HG03159 (cell line): Measurements from ENCODE around the gene ELOVL6.

Source experiments
- ATAC-seq: cut with Tn5 transposase; IDR thresholded peaks from one replicate; pipeline ENCODE4 v1.9.1; 2021; ENCODE audit warnings: mild to moderate bottlenecking, moderate library complexity; ENCODE audit not compliant: unreplicated experiment

ELOVL6 gene

DNA sequence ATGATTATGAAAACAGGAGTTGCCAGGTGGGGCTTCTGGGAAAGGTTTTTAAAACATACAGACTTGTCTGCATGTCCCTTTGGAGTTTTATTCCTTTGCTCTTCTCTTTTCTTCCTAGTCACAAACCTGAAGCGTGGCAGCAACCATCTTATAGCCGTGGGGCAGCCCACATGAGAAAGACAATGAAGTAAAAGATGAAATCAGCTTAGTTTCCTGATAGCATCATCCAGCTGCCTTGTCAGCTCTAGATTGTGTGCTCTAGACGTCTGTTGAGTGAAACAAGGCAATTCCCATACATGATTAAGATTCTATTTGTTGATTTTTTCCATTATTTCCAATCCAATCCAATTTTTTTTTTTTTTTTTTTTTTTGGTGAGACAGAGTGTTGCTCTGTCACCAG, 68.9 kb downstream of the ELOVL6 start:
- no peak for ATAC-seq

GRCh38 chr4:110128472-110128919, 69.9 kb downstream of the ELOVL6 start:
- no peak for ATAC-seq

DNA sequence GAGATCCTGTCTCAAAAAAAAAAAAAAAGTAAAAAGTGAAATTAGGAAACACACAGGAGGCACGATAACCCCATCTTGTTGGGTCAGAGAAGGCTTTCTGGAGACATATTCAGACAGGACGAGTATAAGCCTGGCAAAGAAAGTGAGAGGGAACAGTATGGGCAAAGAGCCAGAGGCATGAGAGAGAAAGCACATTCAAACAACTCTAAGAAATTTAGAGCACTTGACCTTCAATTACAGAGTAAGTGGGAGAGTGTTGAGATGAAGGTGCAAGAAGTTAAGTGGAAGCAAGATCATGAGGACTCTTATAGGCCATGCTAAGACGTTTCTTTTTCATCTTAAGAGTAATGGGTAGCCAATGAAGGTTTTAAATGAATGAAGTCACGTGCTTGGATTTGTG, 70.4 kb downstream of the ELOVL6 start:
- no peak for ATAC-seq

- ATAC-seq, result no peak
Observed at GRCh38 chr4:110124711-110125110, 73.7 kb downstream of the ELOVL6 start.

DNA sequence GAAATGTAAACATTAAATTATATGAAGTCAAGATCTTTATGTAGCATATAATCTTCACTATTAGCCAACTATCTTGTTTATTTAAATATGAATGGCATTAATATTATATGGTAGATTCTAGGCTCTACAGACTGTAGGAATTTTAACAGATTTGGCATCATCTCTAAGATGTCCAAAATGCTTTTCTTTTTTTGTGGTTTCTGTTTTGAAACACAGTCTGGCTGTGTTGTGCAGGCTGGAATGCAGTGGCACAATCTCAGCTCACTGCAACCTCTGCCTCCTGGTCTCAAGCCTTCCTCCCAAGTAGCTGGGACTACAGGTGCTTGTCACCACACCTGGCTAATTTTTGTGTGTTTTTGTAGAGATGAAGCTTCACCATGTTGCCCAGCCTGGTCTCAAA, 76.2 kb downstream of the ELOVL6 start:
- ATAC-seq, result no peak

DNA sequence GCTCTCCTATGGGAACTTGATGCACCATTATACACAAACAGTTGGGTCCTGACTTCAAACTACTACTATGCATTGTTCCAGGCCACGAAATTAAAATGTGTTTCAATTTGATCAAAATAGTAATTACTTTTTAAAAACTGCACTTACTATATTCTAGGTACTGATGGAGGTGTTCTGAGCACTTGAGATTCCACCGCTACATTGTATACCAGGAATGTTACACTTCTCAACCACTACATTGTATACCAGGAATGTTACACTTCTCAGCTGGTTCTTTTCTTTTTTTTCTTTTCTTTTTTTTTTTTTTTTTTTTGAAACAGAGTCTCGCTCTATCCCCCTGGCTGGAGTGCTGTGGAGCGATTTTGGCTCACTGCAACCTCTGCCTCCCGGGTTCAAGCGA, 77.9 kb downstream of the ELOVL6 start:
- no peak for ATAC-seq

DNA sequence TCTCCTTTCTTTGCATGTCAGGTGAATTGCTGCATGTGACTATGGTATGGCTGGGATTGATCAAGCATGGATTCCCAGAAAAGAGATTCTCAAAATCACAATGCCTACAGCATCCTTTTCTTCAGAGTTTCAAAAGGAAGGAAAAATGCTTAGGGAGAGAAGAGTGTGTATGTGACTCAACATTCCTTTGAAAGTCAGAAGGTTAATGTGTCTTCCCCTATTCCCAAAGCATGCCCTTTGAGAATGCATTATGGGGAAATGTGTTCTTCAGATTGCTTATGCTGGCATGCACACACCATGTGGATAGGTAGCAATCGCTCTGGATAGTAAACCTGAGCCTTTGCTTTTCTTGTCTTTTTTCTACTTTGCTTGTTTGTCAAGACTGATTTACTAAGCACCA, 78.5 kb downstream of the ELOVL6 start:
- no peak for ATAC-seq

GRCh38 chr4:110119337-110119736, 79.1 kb downstream of the ELOVL6 start:
- no peak for ATAC-seq

DNA sequence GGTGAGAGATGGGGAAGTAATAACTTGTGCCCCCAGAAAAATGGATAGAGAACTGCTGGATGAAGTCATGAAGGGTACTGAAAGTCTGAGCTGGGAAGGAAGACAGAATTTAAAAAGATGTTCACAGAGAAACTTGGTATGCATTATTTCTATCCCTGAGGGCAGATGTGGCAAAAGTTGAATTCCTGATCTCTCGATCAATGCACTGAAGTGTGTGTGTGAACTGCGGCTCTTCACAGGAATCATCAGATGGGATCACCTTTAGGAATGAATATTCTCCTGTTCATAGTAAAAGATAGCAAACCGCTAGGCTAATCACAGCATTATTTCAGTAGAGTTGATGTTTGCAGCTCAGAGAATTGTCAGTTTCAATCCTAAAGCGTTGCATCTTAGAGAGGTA, 86.4 kb downstream of the ELOVL6 start:
- ATAC-seq, result no peak

GRCh38 chr4:110109455-110109854, 89.0 kb downstream of the ELOVL6 start:
- ATAC-seq, result no peak

- no peak for ATAC-seq
Observed at GRCh38 chr4:110108960-110109359, 89.5 kb downstream of the ELOVL6 start.

DNA sequence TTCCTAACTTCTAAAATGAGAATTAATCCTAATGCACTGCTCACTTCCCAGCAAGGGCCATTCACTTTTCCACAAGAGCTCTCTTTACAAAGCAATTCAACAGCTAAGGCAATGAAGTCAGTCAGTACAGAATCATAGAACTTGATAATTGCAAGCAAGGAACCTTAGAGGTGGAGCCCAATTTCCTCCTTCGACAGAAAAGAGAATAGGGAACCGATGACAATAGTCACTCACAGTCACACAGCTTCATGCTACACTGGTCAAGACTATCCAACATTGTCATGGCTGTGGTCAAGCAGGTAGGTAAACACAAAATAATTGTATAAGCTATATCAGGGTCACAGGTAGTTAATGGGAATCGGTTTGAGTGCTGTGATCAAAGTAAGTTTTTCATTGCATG, 90.0 kb downstream of the ELOVL6 start:
- peak; percentile 96 for ATAC-seq

GRCh38 chr4:110107866-110108265, 90.5 kb downstream of the ELOVL6 start:
- no peak for ATAC-seq

DNA sequence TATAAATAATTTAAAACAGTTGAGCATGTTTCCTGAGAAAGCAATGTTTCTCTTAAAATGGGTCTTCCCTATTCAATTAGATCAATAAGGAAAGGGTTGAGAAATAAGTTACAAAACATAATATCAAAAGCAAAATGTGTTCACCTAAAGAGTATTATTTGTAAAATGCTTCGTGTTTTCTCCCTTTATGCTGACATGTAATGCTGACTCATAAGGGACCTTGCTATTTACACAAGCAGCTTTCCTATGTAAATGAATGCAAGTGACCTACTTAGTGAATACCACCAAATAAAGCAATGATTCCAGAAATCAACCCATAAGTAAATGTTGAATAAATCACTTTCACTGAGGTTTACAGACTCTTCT, 91.5 kb downstream of the ELOVL6 start:
- peak; percentile 53 for ATAC-seq

- no peak for ATAC-seq
Observed at GRCh38 chr4:110104661-110105060, 93.8 kb downstream of the ELOVL6 start.

GRCh38 chr4:110099638-110100037, 98.8 kb downstream of the ELOVL6 start:
- ATAC-seq, result no peak

DNA sequence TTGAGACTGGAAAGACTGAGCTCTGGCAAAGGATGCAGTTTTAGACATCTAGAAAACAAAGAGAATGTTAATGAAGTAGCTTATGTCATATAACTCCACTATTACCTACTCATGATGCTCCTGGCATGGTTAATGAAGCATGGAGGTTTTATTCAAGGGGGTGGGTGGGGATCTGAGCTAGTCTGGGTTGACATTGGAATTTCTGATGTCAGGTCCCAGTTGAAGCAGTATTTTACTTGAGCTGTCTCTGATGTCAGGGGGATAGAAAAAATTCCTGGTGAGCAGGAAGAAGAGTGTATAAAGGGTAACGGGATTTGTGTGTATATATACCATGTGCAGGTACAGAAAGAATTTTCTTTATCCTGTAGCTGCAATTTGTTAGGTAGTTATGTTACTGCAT, 102.0 kb downstream of the ELOVL6 start:
- no peak for ATAC-seq

- ATAC-seq, result no peak
Observed at GRCh38 chr4:110092646-110093045, 105.8 kb downstream of the ELOVL6 start.

DNA sequence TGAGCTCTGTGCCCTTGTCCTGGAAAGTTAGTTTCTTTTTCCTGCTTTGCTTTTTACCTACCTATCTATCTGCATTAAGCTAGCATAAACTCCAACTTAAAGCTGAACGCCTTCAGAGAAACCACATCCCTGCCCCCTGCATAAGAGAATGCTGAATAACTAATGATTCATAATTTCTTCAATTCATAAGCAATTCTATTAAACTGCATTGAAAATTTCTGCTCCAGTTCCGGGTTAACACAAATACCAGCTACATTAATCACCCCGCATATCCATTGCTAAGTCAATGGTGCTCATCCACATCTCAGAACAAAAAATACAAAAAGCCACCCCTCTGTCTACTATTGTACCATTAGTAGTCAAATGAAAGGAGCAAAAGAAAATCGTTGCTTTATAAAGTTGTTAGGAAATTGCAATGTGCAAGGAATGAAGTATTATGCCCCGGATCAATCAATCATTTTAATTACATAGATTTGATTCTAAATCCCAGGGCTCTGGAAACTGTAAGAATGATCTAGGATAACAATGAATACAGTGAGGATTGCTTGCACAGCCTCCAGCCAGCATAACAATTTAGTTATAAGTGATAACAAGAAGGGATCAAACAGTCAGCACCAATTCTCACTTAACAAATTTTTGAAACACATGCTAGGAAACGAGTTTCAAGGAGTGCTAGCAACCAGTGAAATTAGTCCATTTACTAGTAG, 106.8 kb downstream of the ELOVL6 start:
- ATAC-seq, result no peak

- ATAC-seq, result peak; percentile 62
Observed at GRCh38 chr4:110088670-110089069, 109.7 kb downstream of the ELOVL6 start.

DNA sequence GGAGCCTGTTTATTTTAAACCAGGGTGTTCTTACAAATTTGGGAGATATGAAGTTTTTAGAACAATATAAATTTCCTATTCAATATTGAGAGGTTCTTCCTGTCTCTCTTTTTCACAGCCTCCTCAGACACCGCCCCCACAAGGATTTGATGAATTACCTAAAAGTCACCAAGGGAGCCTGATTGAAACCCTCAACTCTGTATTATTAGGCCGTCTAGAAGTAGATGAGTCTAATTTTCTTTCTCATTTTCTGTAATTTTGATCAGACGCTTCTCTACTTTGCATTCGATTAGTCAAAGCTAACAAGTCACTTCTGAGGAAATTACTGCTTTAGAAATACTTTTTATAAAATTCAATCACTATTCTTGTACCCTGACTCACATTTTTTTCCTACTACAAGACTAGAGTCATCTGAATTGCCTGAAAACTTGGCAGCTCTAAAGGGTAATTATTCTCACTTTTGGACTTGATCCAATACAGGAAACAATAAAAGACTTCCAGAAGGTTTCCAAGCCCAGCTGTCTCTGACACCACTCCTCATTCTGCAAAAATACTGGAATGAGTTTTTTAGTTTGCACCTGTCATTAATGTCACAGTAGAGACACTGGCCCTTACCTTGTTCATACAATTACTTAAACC, 111.2 kb downstream of the ELOVL6 start:
- no peak for ATAC-seq

GRCh38 chr4:110085131-110085530, 113.3 kb downstream of the ELOVL6 start:
- no peak for ATAC-seq

DNA sequence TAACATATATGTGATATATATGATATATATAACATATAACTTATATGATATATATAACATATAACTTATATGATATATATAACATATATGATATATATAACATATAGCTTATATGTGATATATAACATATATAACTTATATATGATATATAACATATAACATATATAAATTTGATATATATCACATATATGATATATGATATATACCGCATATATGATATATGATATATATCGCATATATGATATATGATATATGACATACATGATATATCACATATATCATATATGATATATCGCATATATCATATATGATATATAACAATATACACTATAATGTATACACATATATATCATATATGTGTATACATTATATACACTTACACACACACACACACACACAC, 114.3 kb downstream of the ELOVL6 start:
- ATAC-seq, result no peak
